Prostate gland (tissue), 2 donors: Measurements from ENCODE around the gene RYR3. TPM values are rescaled to one million over a fixed set of nuclear protein-coding genes. Genes with fewer than 3 reads are reported as not detected.

Experiments used
- DNase-seq: peaks from one replicate; pipeline ENCODE4 v3.0.0-alpha.2; 2019; ENCODE audit warnings: low spot score
- H3K27ac ChIP-seq, 2 donors: fragments of 200-600 bp; sonication (generic); 2 replicates each; pipeline ENCODE4 v1.5.1; 2017 to 2019
- H3K27me3 ChIP-seq: fragments of 200-600 bp; sonication (generic); replicated peaks from 2 replicates; pipeline ENCODE4 v1.5.1; 2019; ENCODE audit not compliant: insufficient read depth
- H3K36me3 ChIP-seq, 2 donors: fragments of 200-600 bp; sonication (generic); 1 replicate in 1 of 2; 2 replicates in 1 of 2; pipeline versions ENCODE4 v1.5.1 to v1.8.1; 2017 to 2019
- H3K4me1 ChIP-seq: fragments of 200-600 bp; sonication (generic); replicated peaks from 2 replicates; pipeline ENCODE4 v1.5.1; 2019
- H3K4me3 ChIP-seq, 2 donors: fragments of 200-600 bp; sonication (generic); 2 replicates each; pipeline ENCODE4 v1.5.1; 2017 to 2019
- H3K9me3 ChIP-seq: fragments of 200-600 bp; sonication (generic); 2 replicates; pipeline ENCODE4 v1.5.1; 2017
- POLR2A ChIP-seq: fragments of 450-650 bp; IDR thresholded peaks from one replicate; pipeline ENCODE4 v1.6.1; 2016; ENCODE audit warnings: antibody characterized with exemption, mild to moderate bottlenecking
- POLR2AphosphoS5 ChIP-seq: sonication (generic); formaldehyde crosslinking; IDR thresholded peaks from one replicate; pipeline ENCODE4 v1.6.1; 2017; ENCODE audit warnings: antibody characterized with exemption
- WGBS: methylation state at CpG from one replicate; pipeline ENCODE4 v1.1.5; 2018; 5-methylcytosine and 5-hydroxymethylcytosine counted together
- intact Hi-C: fragments of 100-400 bp; cut with DNase I; formaldehyde crosslinking; loops from one replicate; pipeline ENCODE4 v1.14.2; 2022
- total RNA-seq, 2 donors: library from RNA; depleted of rRNA; stranded (reverse); fragments of >200 nt; gene quantifications; one replicate each; pipeline ENCODE4 v1.1.0, GENCODE V29; 2016
- TF ChIP-seq, protein P1 (sequence below), 4 experiments: fragments of 200-600 bp in 2 of 4; fragments of 450-650 bp in 2 of 4; sonication (generic) in 2 of 4; IDR thresholded peaks; 1 replicate in 3 of 4; 2 replicates in 1 of 4; pipeline ENCODE4 v1.5.1; 2016 to 2019; ENCODE audit warnings: antibody characterized with exemption in 4 of 4, mild to moderate bottlenecking in 2 of 4, moderate library complexity in 2 of 4

The RYR3 gene
- total RNA-seq, 2 donors from 2014 or later = 0.41 to 2.3 TPM

DNA sequence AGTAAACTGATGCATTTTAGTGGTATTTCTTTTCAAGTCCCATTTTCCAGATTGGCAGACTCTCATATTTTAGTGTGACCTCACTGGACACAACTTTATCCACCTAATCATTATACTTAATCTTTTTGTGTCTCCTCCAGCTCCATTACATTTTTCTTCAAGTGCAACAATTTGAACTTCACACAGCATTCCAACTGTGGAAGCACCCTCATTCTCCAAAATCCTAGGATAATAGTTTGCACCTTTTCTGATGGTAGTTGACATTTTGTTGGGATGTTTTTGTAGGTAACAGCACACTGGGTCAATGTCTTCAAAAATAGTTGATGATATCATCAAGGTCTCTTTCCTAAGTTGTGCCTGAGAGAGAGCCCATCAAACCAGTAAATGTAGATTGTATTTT lies 123.1 kb downstream of the RYR3 start:
- no peak for DNase-seq
- H3K4me3 ChIP-seq = no peak overlapping the region
- no peaks in the 10 kb centered on the region for H3K27me3 ChIP-seq
- no peak for TF ChIP-seq POLR2A
- H3K27ac ChIP-seq = no peak overlapping the region
- H3K9me3 ChIP-seq = no peaks in the 10 kb centered on the region
- H3K4me1 ChIP-seq = no peaks in the 10 kb centered on the region
- no peaks in the 10 kb centered on the region for H3K36me3 ChIP-seq
- intact Hi-C loops = no loop called here

DNA sequence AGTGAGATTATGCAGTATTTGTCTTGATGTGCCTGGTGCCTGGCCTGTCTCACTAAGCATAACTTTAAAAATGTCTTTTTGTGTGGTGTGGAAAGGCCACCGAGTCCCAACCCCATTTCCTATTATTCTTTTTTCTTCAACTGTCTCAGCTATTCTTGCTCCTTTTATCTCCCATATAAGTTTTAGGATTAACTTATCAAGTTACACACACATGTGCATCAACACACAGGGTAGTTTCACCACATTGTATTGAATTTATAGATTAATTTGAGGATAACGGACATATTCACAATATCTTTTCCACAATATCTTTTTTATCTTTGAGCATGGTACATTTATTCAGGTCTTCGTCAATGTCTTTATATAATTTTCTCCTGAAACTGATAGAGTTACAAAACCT lies 127.6 kb downstream of the RYR3 start:
- intact Hi-C loops = no loop called here
- Histone ChIP-seq H3K4me3 (no peak overlapping the region), H3K36me3 (no peaks in the 10 kb centered on the region), H3K4me1 (no peaks in the 10 kb centered on the region), H3K9me3 (no peaks in the 10 kb centered on the region), H3K27me3 (no peaks in the 10 kb centered on the region), H3K27ac (no peak overlapping the region)
- no peak for TF ChIP-seq POLR2AphosphoS5
- no peak for TF ChIP-seq POLR2A
- TF ChIP-seq, protein P1, sequence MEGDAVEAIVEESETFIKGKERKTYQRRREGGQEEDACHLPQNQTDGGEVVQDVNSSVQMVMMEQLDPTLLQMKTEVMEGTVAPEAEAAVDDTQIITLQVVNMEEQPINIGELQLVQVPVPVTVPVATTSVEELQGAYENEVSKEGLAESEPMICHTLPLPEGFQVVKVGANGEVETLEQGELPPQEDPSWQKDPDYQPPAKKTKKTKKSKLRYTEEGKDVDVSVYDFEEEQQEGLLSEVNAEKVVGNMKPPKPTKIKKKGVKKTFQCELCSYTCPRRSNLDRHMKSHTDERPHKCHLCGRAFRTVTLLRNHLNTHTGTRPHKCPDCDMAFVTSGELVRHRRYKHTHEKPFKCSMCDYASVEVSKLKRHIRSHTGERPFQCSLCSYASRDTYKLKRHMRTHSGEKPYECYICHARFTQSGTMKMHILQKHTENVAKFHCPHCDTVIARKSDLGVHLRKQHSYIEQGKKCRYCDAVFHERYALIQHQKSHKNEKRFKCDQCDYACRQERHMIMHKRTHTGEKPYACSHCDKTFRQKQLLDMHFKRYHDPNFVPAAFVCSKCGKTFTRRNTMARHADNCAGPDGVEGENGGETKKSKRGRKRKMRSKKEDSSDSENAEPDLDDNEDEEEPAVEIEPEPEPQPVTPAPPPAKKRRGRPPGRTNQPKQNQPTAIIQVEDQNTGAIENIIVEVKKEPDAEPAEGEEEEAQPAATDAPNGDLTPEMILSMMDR (IDR thresholded peaks at IDR 0.05) = no peak
- 69% methylated on average over 3 of the region's 3 CpGs for WGBS
- DNase-seq = no peak

DNA sequence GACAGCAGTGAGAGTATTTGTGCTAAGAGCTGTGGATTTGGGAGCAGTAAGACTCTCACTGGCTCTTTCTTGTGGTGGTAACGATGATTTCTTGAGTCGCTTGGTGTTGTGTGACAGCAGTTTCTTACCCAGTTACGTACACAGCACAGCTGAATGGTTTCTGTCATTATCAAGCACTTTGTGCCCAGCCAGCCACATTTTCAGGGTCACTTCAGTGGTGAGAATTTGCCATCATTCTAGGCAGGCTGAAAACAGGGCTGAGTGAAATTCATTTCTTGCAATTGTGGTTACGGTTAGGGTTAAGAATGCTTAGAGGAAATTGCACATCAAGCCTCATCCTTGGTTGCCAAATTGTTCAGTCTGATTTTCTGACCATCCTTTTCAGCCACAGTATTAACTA lies 130.1 kb downstream of the RYR3 start:
- Histone ChIP-seq H3K9me3 (no peaks in the 10 kb centered on the region), H3K27me3 (no peaks in the 10 kb centered on the region), H3K4me1 (no peaks in the 10 kb centered on the region), H3K4me3 (no peak overlapping the region), H3K36me3 (no peaks in the 10 kb centered on the region), H3K27ac (no peak overlapping the region)
- 70% methylated on average over 4 of the region's 4 CpGs for WGBS
- TF ChIP-seq POLR2A (no peak), POLR2AphosphoS5 (no peak)
- TF ChIP-seq, protein P1 (IDR thresholded peaks at IDR 0.05) = no peak
- no peak for DNase-seq
- intact Hi-C loops = no loop called here

DNA sequence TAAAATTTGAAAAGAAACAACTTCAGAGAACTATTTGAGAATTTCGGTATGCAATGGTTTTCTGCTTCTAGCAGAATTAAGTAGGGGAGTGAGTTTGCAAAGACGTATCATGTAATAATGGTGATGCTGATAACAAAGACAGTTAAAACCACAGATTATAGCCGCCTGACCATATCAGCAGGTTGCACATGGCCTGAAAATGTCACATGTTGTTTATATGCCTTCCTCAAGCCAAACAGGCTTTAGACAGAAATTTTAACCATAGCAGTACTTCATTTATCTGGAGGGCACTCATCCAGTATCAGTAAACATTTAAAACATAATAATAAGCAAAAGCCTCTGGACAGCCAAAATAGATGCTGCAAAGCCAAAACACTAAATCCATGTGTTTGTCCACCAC lies 131.7 kb downstream of the RYR3 start:
- intact Hi-C loops = no loop called here
- no peak for TF ChIP-seq POLR2AphosphoS5
- TF ChIP-seq POLR2A = no peak
- TF ChIP-seq, protein P1 (IDR thresholded peaks at IDR 0.05) = no peak

DNA sequence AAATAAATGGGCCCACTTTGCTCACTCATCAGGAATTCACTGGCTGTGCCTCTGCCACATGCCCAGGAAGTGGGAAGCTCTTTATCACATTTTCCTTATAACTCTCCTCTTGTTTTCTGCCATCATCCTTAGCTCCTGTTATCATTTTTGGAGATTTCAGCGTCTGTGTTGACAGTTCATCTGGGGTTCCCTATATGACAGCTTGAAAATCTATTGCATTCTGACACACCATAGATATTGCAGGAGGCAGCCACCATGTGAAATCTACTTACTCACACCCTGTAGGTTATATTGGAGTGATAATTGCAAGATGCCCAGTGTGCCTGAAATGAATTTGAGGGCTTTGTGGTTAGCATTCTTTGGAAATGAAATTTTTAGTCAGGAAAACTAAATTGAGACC lies 132.9 kb downstream of the RYR3 start:
- 54% methylated on average over 1 of the region's 1 CpG for WGBS
- intact Hi-C loops = no loop called here
- no peaks in the 10 kb centered on the region for H3K36me3 ChIP-seq
- TF ChIP-seq POLR2A (no peak), POLR2AphosphoS5 (no peak)
- TF ChIP-seq, protein P1 (IDR thresholded peaks at IDR 0.05) = no peak
- H3K4me1 ChIP-seq = no peaks in the 10 kb centered on the region
- no peak for DNase-seq
- no peaks in the 10 kb centered on the region for H3K9me3 ChIP-seq
- no peak overlapping the region for H3K4me3 ChIP-seq
- H3K27me3 ChIP-seq = no peaks in the 10 kb centered on the region
- no peak overlapping the region for H3K27ac ChIP-seq

More for the DNA sequence above, 131.7 kb downstream of the RYR3 start:
- no peaks in the 10 kb centered on the region for H3K4me1 ChIP-seq
- 62% methylated on average over 3 of the region's 3 CpGs for WGBS
- H3K27me3 ChIP-seq = no peaks in the 10 kb centered on the region
- DNase-seq = no peak
- H3K27ac ChIP-seq = no peak overlapping the region
- no peaks in the 10 kb centered on the region for H3K36me3 ChIP-seq
- H3K9me3 ChIP-seq = no peaks in the 10 kb centered on the region
- no peak overlapping the region for H3K4me3 ChIP-seq
